H1 (cell line): ENCODE results near the gene ZC3H6. TPM values are rescaled to one million over a fixed set of nuclear protein-coding genes. Genes with fewer than 3 reads are reported as not detected.

Experiments used
- BCL11A ChIP-seq, 2 experiments: IDR thresholded peaks; one replicate each; pipeline ENCODE4 v1.6.1; 2011; ENCODE audit warnings: low read depth in 2 of 2, low read length in 2 of 2, mild to moderate bottlenecking in 2 of 2
- CBX8 ChIP-seq: fragments of 300-800, 300-1000 bp; sonication (generic); IDR thresholded peaks from 2 replicates; pipeline ENCODE4 v1.7.1; 2016; ENCODE audit warnings: low read depth, low read length, borderline replicate concordance
- KDM5A ChIP-seq: fragments of 200-600 bp; IDR thresholded peaks from 2 replicates; pipeline ENCODE4 v1.7.1; 2012; ENCODE audit warnings: mild to moderate bottlenecking, low read length, inconsistent platforms, mixed read lengths
- TAF1 ChIP-seq: IDR thresholded peaks from 2 replicates; pipeline ENCODE4 v1.6.1; 2011; ENCODE audit warnings: mild to moderate bottlenecking, low read depth, low read length
- polyA plus RNA-seq, 7 experiments: library from polyadenylated mRNA; depleted of rRNA in 3 of 7; stranded (reverse) in 5 of 7; unstranded in 2 of 7; fragments of >200 nt in 5 of 7; fragments of 200-250 nt in 2 of 7; gene quantifications; 1 replicate in 5 of 7; 2 replicates in 1 of 7; 4 replicates in 1 of 7; pipeline versions ENCODE4 v1.2.1 to v1.2.3, GENCODE V29; 2011 to 2013; ENCODE audit warnings: missing spikeins in 2 of 7, mixed read lengths in 2 of 7
- total RNA-seq: library from RNA; stranded (reverse); fragmentation: NEBNext Ultra II Directional; extraction: Animal tissue kit (Norgen Biotek cat#: 25700); gene quantifications from 2 replicates; pipeline ENCODE4 v1.2.1, GENCODE V29; 2021
- TF ChIP-seq, protein P1 (sequence below), 3 experiments: IDR thresholded peaks; 1 replicate in 2 of 3; 2 replicates in 1 of 3; pipeline versions ENCODE4 v1.5.1 to v1.6.1; 2011; ENCODE audit warnings: low read length in 3 of 3, mild to moderate bottlenecking in 3 of 3, inconsistent platforms in 2 of 3, low read depth in 1 of 3, moderate library complexity in 1 of 3; ENCODE audit not compliant: insufficient read depth in 1 of 3; ENCODE audit errors: control extremely low read depth in 1 of 3
- TF ChIP-seq, protein P2 (sequence below): fragments of 300-600 bp; sonication (generic); IDR thresholded peaks from 2 replicates; pipeline ENCODE4 v1.7.1; 2012; ENCODE audit warnings: low read length, moderate library complexity, mild to moderate bottlenecking, inconsistent platforms; ENCODE audit not compliant: insufficient replicate concordance
- TF ChIP-seq, protein P3 (sequence below): IDR thresholded peaks from 2 replicates; pipeline ENCODE4 v1.6.1; 2012; ENCODE audit warnings: inconsistent platforms

The ZC3H6 gene
- total and polyA plus RNA-seq, 2 of the 8 experiments (the other 6 are each of a cell fraction or from before 2014, with no cell fraction given): 1.4 to 6.9 TPM

DNA sequence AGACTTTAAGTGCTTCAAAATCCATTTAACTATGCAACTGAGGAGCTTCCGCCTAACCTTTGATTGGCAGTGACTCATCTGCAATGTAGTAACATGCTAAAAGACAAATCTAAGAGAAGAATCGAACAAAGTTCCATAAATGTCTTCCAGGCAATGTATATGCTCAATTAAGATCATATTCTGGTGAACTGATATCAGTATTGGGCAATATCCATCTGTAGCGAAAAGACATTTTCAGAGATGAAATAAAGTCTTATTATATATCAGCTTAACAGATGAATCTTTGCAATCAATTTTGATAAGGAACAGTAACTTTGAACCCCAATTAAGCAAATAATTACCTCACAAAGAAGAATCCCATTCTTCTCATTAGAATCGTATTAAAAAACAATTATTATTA lies 32.2 kb upstream of the ZC3H6 start (continued):
- TF ChIP-seq, protein P1, sequence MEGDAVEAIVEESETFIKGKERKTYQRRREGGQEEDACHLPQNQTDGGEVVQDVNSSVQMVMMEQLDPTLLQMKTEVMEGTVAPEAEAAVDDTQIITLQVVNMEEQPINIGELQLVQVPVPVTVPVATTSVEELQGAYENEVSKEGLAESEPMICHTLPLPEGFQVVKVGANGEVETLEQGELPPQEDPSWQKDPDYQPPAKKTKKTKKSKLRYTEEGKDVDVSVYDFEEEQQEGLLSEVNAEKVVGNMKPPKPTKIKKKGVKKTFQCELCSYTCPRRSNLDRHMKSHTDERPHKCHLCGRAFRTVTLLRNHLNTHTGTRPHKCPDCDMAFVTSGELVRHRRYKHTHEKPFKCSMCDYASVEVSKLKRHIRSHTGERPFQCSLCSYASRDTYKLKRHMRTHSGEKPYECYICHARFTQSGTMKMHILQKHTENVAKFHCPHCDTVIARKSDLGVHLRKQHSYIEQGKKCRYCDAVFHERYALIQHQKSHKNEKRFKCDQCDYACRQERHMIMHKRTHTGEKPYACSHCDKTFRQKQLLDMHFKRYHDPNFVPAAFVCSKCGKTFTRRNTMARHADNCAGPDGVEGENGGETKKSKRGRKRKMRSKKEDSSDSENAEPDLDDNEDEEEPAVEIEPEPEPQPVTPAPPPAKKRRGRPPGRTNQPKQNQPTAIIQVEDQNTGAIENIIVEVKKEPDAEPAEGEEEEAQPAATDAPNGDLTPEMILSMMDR (IDR thresholded peaks at IDR 0.05; ENCODE audit: control extremely low read depth in 1 of 3, insufficient read depth in 1 of 3, low read depth in 1 of 3, low read length in 3 of 3): no peak
- TF ChIP-seq KDM5A: no peak
- no peak for TF ChIP-seq CBX8
- TF ChIP-seq, protein P2, sequence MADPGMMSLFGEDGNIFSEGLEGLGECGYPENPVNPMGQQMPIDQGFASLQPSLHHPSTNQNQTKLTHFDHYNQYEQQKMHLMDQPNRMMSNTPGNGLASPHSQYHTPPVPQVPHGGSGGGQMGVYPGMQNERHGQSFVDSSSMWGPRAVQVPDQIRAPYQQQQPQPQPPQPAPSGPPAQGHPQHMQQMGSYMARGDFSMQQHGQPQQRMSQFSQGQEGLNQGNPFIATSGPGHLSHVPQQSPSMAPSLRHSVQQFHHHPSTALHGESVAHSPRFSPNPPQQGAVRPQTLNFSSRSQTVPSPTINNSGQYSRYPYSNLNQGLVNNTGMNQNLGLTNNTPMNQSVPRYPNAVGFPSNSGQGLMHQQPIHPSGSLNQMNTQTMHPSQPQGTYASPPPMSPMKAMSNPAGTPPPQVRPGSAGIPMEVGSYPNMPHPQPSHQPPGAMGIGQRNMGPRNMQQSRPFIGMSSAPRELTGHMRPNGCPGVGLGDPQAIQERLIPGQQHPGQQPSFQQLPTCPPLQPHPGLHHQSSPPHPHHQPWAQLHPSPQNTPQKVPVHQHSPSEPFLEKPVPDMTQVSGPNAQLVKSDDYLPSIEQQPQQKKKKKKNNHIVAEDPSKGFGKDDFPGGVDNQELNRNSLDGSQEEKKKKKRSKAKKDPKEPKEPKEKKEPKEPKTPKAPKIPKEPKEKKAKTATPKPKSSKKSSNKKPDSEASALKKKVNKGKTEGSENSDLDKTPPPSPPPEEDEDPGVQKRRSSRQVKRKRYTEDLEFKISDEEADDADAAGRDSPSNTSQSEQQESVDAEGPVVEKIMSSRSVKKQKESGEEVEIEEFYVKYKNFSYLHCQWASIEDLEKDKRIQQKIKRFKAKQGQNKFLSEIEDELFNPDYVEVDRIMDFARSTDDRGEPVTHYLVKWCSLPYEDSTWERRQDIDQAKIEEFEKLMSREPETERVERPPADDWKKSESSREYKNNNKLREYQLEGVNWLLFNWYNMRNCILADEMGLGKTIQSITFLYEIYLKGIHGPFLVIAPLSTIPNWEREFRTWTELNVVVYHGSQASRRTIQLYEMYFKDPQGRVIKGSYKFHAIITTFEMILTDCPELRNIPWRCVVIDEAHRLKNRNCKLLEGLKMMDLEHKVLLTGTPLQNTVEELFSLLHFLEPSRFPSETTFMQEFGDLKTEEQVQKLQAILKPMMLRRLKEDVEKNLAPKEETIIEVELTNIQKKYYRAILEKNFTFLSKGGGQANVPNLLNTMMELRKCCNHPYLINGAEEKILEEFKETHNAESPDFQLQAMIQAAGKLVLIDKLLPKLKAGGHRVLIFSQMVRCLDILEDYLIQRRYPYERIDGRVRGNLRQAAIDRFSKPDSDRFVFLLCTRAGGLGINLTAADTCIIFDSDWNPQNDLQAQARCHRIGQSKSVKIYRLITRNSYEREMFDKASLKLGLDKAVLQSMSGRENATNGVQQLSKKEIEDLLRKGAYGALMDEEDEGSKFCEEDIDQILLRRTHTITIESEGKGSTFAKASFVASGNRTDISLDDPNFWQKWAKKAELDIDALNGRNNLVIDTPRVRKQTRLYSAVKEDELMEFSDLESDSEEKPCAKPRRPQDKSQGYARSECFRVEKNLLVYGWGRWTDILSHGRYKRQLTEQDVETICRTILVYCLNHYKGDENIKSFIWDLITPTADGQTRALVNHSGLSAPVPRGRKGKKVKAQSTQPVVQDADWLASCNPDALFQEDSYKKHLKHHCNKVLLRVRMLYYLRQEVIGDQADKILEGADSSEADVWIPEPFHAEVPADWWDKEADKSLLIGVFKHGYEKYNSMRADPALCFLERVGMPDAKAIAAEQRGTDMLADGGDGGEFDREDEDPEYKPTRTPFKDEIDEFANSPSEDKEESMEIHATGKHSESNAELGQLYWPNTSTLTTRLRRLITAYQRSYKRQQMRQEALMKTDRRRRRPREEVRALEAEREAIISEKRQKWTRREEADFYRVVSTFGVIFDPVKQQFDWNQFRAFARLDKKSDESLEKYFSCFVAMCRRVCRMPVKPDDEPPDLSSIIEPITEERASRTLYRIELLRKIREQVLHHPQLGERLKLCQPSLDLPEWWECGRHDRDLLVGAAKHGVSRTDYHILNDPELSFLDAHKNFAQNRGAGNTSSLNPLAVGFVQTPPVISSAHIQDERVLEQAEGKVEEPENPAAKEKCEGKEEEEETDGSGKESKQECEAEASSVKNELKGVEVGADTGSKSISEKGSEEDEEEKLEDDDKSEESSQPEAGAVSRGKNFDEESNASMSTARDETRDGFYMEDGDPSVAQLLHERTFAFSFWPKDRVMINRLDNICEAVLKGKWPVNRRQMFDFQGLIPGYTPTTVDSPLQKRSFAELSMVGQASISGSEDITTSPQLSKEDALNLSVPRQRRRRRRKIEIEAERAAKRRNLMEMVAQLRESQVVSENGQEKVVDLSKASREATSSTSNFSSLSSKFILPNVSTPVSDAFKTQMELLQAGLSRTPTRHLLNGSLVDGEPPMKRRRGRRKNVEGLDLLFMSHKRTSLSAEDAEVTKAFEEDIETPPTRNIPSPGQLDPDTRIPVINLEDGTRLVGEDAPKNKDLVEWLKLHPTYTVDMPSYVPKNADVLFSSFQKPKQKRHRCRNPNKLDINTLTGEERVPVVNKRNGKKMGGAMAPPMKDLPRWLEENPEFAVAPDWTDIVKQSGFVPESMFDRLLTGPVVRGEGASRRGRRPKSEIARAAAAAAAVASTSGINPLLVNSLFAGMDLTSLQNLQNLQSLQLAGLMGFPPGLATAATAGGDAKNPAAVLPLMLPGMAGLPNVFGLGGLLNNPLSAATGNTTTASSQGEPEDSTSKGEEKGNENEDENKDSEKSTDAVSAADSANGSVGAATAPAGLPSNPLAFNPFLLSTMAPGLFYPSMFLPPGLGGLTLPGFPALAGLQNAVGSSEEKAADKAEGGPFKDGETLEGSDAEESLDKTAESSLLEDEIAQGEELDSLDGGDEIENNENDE: no peak
- no peak for TF ChIP-seq TAF1
- TF ChIP-seq BCL11A (IDR thresholded peaks at IDR 0.05; ENCODE audit: low read depth in 2 of 2, low read length in 2 of 2): no peak
- TF ChIP-seq, protein P3, sequence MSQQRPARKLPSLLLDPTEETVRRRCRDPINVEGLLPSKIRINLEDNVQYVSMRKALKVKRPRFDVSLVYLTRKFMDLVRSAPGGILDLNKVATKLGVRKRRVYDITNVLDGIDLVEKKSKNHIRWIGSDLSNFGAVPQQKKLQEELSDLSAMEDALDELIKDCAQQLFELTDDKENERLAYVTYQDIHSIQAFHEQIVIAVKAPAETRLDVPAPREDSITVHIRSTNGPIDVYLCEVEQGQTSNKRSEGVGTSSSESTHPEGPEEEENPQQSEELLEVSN: no peak
